NCI-H510A (cell line): Measurements from ENCODE around the gene SCGB3A2.
"Not testable (repeated sequence)": the region's sequence is repeated elsewhere in the genome, so short reads cannot be mapped to it uniquely, and the experiment has no call there.

ENCODE experiments used
- DNase-seq: peaks from one replicate; lab custom pipeline; 2025; lab: John Stamatoyannopoulos, UW

Gene SCGB3A2

GRCh38 chr5:147863454-147864158 lies 14.9 kb upstream of the SCGB3A2 start:
- DNase-seq: no peak

GRCh38 chr5:147869112-147869511 lies 9.4 kb upstream of the SCGB3A2 start:
- no peak for DNase-seq

GRCh38 chr5:147869892-147870291 lies 8.6 kb upstream of the SCGB3A2 start:
- DNase-seq: not testable (repeated sequence)

GRCh38 chr5:147871980-147872549 lies 6.4 kb upstream of the SCGB3A2 start:
- DNase-seq: not testable (repeated sequence)

- not testable (repeated sequence) for DNase-seq
Observed at GRCh38 chr5:147872744-147873435, 5.6 kb upstream of the SCGB3A2 start.

GRCh38 chr5:147874118-147874875 lies 4.2 kb upstream of the SCGB3A2 start:
- not testable (repeated sequence) for DNase-seq

- no peak for DNase-seq
Observed at GRCh38 chr5:147874910-147875367, 3.6 kb upstream of the SCGB3A2 start.

GRCh38 chr5:147876141-147876540 lies 2.4 kb upstream of the SCGB3A2 start:
- no peak for DNase-seq

GRCh38 chr5:147876626-147877025 lies 1.9 kb upstream of the SCGB3A2 start:
- no peak for DNase-seq

- DNase-seq: no peak
Observed at GRCh38 chr5:147879784-147880183, 1.3 kb downstream of the SCGB3A2 start.

- DNase-seq: no peak
Observed at GRCh38 chr5:147880487-147880886, 2.0 kb downstream of the SCGB3A2 start.

GRCh38 chr5:147882586-147883313 lies 4.2 kb downstream of the SCGB3A2 start:
- DNase-seq: no peak

- DNase-seq: peak; percentile 2
Observed at GRCh38 chr5:147887026-147887627, 8.6 kb downstream of the SCGB3A2 start.

- no peak for DNase-seq
Observed at GRCh38 chr5:147887930-147888329, 9.4 kb downstream of the SCGB3A2 start.

GRCh38 chr5:147892696-147893296 lies 14.3 kb downstream of the SCGB3A2 start:
- peak; percentile 91 for DNase-seq

- DNase-seq: no peak
Observed at GRCh38 chr5:147893820-147894219, 15.3 kb downstream of the SCGB3A2 start.

- DNase-seq: no peak
Observed at GRCh38 chr5:147895864-147896263, 17.4 kb downstream of the SCGB3A2 start.

- DNase-seq: no peak
Observed at GRCh38 chr5:147898875-147899401, 20.4 kb downstream of the SCGB3A2 start.

GRCh38 chr5:147901599-147902039 lies 23.1 kb downstream of the SCGB3A2 start:
- DNase-seq: no peak

GRCh38 chr5:147902609-147903115 lies 24.2 kb downstream of the SCGB3A2 start:
- no peak for DNase-seq
